GM10847 (cell line): ENCODE measurements around the gene SLC12A5.

Experiments used
- POLR2A ChIP-seq: IDR thresholded peaks from 2 replicates; pipeline ENCODE4 v1.6.1; 2011; ENCODE audit not compliant: insufficient read length; ENCODE audit errors: extremely low read depth

The SLC12A5 gene

GRCh38 chr20:46017272-46017671 is 11.7 kb upstream of the SLC12A5 start:
- no peak for TF ChIP-seq POLR2A

DNA sequence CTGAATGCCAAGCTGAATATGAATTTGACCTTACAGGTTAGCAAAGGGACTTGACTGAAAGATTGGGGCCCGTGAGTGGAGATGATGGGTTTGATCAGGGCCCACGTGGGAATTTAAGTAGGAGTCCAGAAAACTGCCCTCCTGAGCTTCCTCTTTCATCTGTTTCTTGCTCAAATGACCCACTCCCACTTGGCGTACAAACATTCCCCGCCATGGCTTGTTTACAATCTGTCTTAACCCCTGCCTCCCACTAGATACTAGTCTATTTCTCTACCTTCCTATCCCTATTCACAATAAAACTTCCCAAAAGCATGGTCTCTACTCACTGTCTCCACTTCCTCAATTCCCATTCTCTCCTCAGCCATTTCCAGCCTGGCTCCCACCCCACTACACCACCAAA is 10.9 kb upstream of the SLC12A5 start:
- TF ChIP-seq POLR2A = no peak

DNA sequence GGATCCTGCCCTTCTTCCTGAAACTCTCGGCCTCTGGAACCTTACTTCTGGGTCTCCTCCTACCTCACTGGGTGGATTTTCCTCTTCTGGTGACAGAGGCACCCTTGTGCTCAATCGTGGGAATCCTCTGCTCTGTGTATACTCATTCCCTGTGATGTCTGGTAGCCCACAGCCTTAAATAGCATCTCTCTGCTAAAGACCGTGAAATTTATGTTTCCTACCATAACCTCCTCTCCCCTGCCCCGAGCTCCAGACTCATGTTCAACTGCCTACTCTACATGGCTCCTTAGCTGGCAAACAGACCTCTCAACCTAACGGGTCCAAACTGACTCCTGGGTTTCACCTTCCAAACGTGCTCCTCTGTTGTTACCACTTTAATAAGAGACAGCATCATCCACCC is 10.4 kb upstream of the SLC12A5 start:
- TF ChIP-seq POLR2A = no peak

GRCh38 chr20:46020555-46020954 is 8.5 kb upstream of the SLC12A5 start:
- no peak for TF ChIP-seq POLR2A

DNA sequence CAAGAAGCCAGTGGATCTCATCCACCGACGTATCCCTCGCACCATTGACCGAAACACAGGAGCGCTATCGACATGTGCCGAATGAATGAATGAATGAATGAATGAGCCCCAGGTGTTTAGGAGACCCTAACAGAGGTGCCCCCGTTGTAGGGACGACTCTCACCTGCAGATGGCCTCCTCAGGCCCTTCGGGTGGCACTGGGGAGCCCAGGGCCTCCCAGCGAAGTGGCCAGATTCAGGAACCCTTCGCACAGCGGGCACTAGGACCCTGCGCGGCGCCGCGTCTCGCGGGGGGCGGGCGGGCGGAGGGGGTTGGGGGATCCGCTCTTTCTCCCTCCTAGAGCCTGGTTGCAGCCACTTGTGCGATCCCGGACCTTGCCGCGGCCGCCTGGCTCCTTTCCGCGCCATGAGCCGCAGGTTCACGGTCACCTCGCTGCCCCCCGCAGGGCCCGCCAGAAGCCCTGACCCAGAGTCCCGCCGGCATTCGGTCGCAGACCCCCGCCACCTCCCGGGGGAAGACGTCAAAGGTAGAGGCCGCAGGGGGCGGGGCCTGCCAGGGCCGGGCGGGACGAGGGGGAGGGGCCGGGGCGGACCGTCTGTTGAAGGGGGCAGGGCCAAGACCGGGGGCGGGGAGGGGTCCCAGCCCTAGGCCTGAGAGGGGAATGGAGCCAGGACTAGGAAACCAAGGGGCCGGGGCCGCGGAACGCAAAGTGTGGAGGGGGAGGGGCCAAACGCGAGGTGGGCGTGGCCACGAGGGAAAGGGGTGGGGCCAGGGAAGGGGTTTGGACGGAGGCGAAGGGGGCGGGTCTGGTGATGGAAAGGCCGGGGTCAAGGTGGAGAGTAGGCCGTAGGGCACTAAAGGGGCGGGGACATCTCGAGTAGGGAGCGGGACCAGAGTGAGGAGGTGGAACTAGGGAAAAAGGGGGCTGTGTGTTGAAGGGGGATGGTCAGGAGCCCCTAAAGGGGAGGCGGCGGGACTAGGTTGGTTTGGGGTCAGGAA is 7.4 kb upstream of the SLC12A5 start:
- TF ChIP-seq POLR2A = no peak

DNA sequence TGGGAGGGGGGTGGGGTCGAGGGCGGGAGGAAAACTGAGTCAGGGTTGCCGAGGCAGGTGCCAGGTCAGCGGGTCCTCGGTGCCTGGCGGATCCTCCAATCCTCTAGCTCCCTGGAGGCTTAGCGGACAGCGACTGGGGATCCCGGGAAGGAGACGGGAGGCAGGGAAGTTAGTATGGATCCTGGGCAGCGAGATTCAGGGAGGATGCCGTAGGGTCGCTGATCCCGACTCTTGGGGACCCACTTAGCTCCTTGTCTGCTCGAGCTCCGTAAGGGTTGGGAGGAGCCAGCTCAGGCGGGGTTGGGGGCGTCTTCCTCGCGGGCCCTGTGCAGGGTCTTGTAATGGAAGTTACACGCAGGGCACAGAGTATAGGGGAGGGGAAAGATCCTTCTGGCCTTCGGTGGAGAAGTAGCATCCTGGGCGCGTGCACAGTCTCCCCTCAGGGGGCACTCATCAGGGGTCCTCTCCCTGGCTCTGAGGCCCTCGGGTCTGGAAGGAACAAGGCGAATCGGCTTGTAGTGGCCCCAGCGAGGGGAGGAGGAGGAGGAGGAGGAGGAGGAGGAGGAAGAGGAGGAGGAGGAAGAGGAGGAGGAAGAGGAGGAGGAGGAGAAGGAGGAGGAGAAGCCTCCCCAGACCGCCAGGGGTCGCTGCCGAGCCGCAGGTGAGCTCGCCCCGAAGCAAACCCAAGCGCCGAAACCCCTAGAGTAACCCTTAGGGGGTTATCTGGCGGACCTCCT is 6.4 kb upstream of the SLC12A5 start:
- no peak for TF ChIP-seq POLR2A

GRCh38 chr20:46023148-46023484 is 5.9 kb upstream of the SLC12A5 start:
- no peak for TF ChIP-seq POLR2A

GRCh38 chr20:46023999-46024398 is 5.0 kb upstream of the SLC12A5 start:
- TF ChIP-seq POLR2A = no peak

- TF ChIP-seq POLR2A = no peak
These were observed 3.6 kb upstream of the SLC12A5 start for GRCh38 chr20:46025376-46025783.

DNA sequence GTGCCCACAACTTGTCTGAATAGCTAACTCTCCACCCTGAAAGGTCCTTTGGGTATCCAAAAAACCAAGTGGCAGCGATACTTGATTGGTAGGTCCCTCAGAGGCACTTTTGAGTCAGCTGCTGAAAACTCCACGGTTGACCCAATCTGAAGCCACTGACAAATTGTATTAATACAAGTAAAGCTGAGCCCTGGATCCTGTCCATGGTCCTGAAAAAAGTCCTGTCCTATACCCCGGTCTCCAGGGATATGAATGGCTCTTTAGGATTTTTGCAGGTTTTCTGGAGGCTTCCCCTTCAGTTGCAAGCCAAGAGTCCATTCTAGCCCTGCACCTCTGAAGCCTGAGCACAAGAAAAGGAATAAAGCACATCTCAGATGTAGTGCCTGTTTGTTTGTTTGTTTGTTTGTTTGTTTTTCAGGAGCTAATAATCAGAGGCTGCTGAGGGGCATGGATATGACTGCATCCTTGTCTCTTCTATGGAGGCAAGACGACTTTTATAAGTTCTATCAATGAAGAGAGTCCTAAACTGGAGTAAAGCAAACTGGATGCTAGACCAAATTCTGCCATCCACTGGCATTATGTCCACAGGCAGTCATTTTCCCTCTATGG is 1.7 kb upstream of the SLC12A5 start:
- TF ChIP-seq POLR2A = no peak

- no peak for TF ChIP-seq POLR2A
These were observed 905 bp upstream of the SLC12A5 start for GRCh38 chr20:46028110-46028509.

DNA sequence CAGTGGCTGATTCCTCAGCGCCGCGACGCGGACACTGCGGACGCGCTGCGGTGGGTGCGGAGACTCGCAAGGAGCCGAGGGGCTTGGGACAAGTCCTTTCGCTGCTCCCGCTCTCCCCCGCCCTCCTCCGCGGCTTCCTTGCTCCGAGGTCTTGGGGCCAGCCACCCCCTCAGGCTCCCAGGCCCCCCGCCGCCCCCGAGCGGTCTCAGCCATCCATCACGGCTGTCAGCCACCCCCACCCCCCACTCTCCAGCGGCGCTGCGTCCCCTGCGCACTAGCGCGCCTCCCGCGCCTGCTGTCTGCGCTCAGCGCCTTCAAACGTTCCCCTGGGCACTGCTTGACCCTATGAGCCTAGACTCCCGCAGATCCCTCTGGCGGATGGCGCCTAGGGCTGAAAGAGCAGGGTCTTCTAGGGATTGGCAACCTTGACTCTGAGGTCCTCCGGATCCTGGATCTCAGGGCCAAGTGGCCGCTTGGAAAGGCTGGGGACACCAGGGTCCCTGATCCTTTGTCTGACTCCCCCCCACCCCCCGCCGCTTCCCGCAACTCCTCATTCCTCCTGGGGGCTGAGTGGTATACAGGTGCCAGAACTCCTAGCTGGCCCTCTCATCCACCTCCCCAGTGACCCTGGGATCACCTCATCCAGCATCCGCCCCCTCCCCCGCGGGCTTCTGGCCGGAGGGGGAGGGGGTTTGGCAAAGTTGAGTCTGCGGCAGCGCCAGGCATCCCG is 1.4 kb downstream of the SLC12A5 start:
- TF ChIP-seq POLR2A = no peak

- TF ChIP-seq POLR2A = no peak
These were observed 2.1 kb downstream of the SLC12A5 start for GRCh38 chr20:46031014-46031569.

GRCh38 chr20:46031701-46032254 is 2.8 kb downstream of the SLC12A5 start:
- TF ChIP-seq POLR2A = no peak

GRCh38 chr20:46034039-46034438 is 5.0 kb downstream of the SLC12A5 start:
- no peak for TF ChIP-seq POLR2A

DNA sequence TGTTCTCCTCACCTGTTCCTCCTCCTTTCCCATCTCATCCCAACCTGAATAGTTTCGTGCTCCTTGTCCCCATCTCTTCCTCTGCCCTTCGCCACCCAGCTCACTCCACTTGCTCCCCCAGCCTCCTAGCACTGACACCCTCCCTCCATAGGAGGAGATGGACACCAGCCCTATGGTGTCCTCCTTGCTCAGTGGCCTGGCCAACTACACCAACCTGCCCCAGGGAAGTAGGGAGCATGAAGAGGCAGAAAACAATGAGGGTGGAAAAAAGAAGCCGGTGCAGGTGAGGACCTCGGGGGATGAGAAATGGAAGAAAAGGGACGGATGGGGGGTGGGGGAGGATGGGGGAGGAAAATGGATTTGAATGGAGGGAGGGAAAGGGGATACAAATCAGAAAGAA is 6.2 kb downstream of the SLC12A5 start:
- no peak for TF ChIP-seq POLR2A
